Peyer's patch (tissue), 4 donors: ENCODE data around the gene VAV3.

Source experiments
- CTCF ChIP-seq, 6 experiments: fragments of 450-650 bp in 4 of 6; fragments of 200-600 bp in 2 of 6; sonication (generic) in 1 of 6; IDR thresholded peaks; one replicate each; pipeline ENCODE4 v1.5.1; 2017 to 2019; ENCODE audit warnings: antibody characterized with exemption in 6 of 6, mild to moderate bottlenecking in 3 of 6, moderate library complexity in 1 of 6
- POLR2A ChIP-seq, 2 donors: fragments of 450-650 bp; IDR thresholded peaks; one replicate each; pipeline ENCODE4 v1.5.1; 2017; ENCODE audit warnings: antibody characterized with exemption in 2 of 2, mild to moderate bottlenecking in 2 of 2, moderate library complexity in 2 of 2

DNA sequence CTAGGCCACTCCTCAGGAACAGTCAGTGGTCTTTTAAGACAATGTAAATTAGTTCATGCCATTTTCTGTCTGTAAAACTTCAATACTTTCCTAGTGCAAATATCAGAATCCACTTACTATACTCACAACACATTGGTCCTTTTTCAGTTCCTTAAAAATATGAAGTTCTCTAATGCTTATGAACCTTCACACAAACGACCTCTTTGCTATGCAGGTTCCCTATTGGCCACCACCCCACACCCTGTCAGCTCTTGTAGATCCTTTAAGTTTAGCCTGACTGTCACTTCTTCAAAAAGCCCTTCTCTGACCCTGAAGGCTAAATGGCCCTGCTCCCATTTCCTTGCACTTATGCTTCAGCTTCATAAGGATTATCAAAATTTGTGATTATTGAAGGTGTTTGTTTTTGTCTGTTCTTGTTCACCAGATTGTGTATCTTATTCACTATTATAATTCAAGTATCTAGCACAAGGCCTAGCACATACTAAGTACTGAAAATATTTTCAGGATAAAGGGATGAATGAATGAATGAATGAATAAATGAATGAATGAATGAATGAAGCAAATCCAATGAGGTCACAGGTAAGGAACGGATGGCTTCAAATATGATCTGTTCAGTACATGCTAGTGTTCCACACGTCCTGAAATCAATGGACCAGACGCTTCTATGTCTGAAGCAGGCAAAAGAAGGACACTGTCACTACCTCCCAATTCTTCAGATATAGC, 373.9 kb downstream of the VAV3 start:
- no peak for TF ChIP-seq CTCF (IDR thresholded peaks at IDR 0.05)
- no peak for TF ChIP-seq POLR2A (IDR thresholded peaks at IDR 0.05)
